CD14-positive monocyte (primary cell): ENCODE measurements around the gene SGCD. TPM values are rescaled to one million over a fixed set of nuclear protein-coding genes. Genes with fewer than 3 reads are reported as not detected.

Experiments
- DNase-seq, 3 donors: peaks; one replicate each; pipeline ENCODE4 v3.0.0-alpha.2; 2011 to 2022
- H2AFZ ChIP-seq: 2 replicates; pipeline ENCODE4 v1.6.0; 2012; ENCODE audit warnings: mild to moderate bottlenecking, low read depth, low read length, inconsistent platforms; ENCODE audit not compliant: insufficient read depth, poor library complexity, severe bottlenecking
- H3K27ac ChIP-seq, 2 donors: 1 replicate in 1 of 2; 2 replicates in 1 of 2; pipeline ENCODE4 v1.5.1; 2012 to 2013; ENCODE audit warnings: low read length in 2 of 2, control low read depth in 1 of 2, inconsistent platforms in 1 of 2, low read depth in 1 of 2, mild to moderate bottlenecking in 1 of 2
- H3K27me3 ChIP-seq, 2 donors: one replicate each; pipeline versions ENCODE4 v1.6.0 to v1.6.1; 2011 to 2013; ENCODE audit warnings: low read length in 2 of 2; ENCODE audit not compliant: control insufficient read depth in 2 of 2, insufficient read depth in 2 of 2
- H3K36me3 ChIP-seq, 2 donors: replicated peaks in 1 of 2; 1 replicate in 1 of 2; 2 replicates in 1 of 2; pipeline versions ENCODE4 v1.5.1 to v1.6.1; 2012 to 2013; ENCODE audit warnings: low read length in 2 of 2, control low read depth in 1 of 2, inconsistent platforms in 1 of 2, mild to moderate bottlenecking in 1 of 2; ENCODE audit not compliant: insufficient read depth in 2 of 2, control insufficient read depth in 1 of 2
- H3K4me1 ChIP-seq, 2 donors: 1 replicate in 1 of 2; 2 replicates in 1 of 2; pipeline versions ENCODE4 v1.5.1 to v1.6.1; 2012 to 2013; ENCODE audit warnings: low read length in 2 of 2, control low read depth in 1 of 2, inconsistent platforms in 1 of 2, mild to moderate bottlenecking in 1 of 2, moderate library complexity in 1 of 2; ENCODE audit not compliant: insufficient read depth in 2 of 2, control insufficient read depth in 1 of 2
- H3K4me2 ChIP-seq: replicated peaks from 2 replicates; pipeline ENCODE3; 2012; ENCODE audit warnings: low read length, moderate library complexity, mild to moderate bottlenecking; ENCODE audit not compliant: poor library complexity, severe bottlenecking; ENCODE audit errors: extremely low read depth
- H3K4me3 ChIP-seq, 3 experiments: fragments of 200-600 bp in 1 of 3; sonication (generic) in 1 of 3; replicated peaks in 1 of 3; 1 replicate in 2 of 3; 2 replicates in 1 of 3; pipeline ENCODE4 v1.5.1; 2011 to 2013; ENCODE audit warnings: low read length in 3 of 3, mild to moderate bottlenecking in 3 of 3, control low read depth in 2 of 3, low read depth in 2 of 3, inconsistent platforms in 1 of 3, moderate library complexity in 1 of 3
- H3K79me2 ChIP-seq: 2 replicates; pipeline ENCODE4 v1.6.0; 2012; ENCODE audit warnings: mild to moderate bottlenecking, control low read depth, inconsistent platforms, low read length, moderate library complexity; ENCODE audit not compliant: insufficient read depth
- H3K9ac ChIP-seq: 2 replicates; pipeline ENCODE4 v1.6.0; 2017; ENCODE audit warnings: low read length, mild to moderate bottlenecking; ENCODE audit not compliant: insufficient read depth, poor library complexity, severe bottlenecking
- H3K9me3 ChIP-seq, 2 donors: replicated peaks in 1 of 2; 1 replicate in 1 of 2; 2 replicates in 1 of 2; pipeline versions ENCODE4 v1.5.1 to v1.6.1; 2012 to 2013; ENCODE audit warnings: low read length in 2 of 2, control low read depth in 1 of 2; ENCODE audit not compliant: control insufficient read depth in 1 of 2, insufficient read depth in 1 of 2
- H4K20me1 ChIP-seq: 2 replicates; pipeline ENCODE4 v1.6.0; 2012; ENCODE audit warnings: mild to moderate bottlenecking, low read length, control low read depth, moderate library complexity; ENCODE audit not compliant: insufficient read depth
- H3K27ac Mint-ChIP-seq, 7 donors: one replicate each; pipeline ENCODE4 v1.8.0; 2020; ENCODE audit warnings: mild to moderate bottlenecking in 7 of 7, mixed read lengths in 7 of 7, moderate library complexity in 6 of 7, inconsistent platforms in 2 of 7
- H3K27me3 Mint-ChIP-seq, 3 donors: one replicate each; pipeline ENCODE4 v1.8.0; 2021 to 2022; ENCODE audit warnings: low read depth in 3 of 3, mild to moderate bottlenecking in 3 of 3, mixed read lengths in 3 of 3, moderate library complexity in 3 of 3, inconsistent platforms in 1 of 3
- H3K36me3 Mint-ChIP-seq, 2 donors: one replicate each; pipeline ENCODE4 v1.8.0; 2020; ENCODE audit warnings: mixed read lengths in 2 of 2, inconsistent platforms in 1 of 2, mild to moderate bottlenecking in 1 of 2
- H3K4me1 Mint-ChIP-seq: one replicate; pipeline ENCODE4 v1.8.0; 2020; ENCODE audit warnings: mild to moderate bottlenecking, mixed read lengths
- H3K4me3 Mint-ChIP-seq, 2 donors: one replicate each; pipeline ENCODE4 v1.8.0; 2020; ENCODE audit warnings: mild to moderate bottlenecking in 2 of 2, mixed read lengths in 2 of 2, moderate library complexity in 1 of 2
- H3K9me3 Mint-ChIP-seq, 7 donors: one replicate each; pipeline ENCODE4 v1.8.0; 2020 to 2022; ENCODE audit warnings: mixed read lengths in 7 of 7, mild to moderate bottlenecking in 6 of 7, moderate library complexity in 6 of 7, inconsistent platforms in 2 of 7
- WGBS: methylation state at CpG from one replicate; pipeline ENCODE4 v1.1.5; 2013; ENCODE audit warnings: missing lambda C conversion rate; ENCODE audit not compliant: insufficient coverage; 5-methylcytosine and 5-hydroxymethylcytosine counted together
- intact Hi-C, 2 donors: fragments of 100-400 bp; cut with micrococcal nuclease; formaldehyde crosslinking; loops; one replicate each; pipeline versions ENCODE4 v1.15.0 to v1.15.1; 2023
- polyA plus RNA-seq, 3 donors: library from polyadenylated mRNA; depleted of rRNA in 1 of 3; unstranded in 2 of 3; stranded (reverse) in 1 of 3; fragments of 300-500 nt in 2 of 3; fragments of >200 nt in 1 of 3; fragmentation: Illumina TruSeq in 2 of 3; gene quantifications; 1 replicate in 2 of 3; 2 replicates in 1 of 3; pipeline ENCODE4 v1.2.3, GENCODE V29; 2012 to 2021
- TF ChIP-seq, protein P1 (sequence below): fragments of 200-600 bp; IDR thresholded peaks from one replicate; pipeline ENCODE4 v1.8.0; 2022; ENCODE audit warnings: antibody characterized with exemption, mild to moderate bottlenecking

SGCD gene
- polyA plus RNA-seq, 3 donors, result not detected

DNA sequence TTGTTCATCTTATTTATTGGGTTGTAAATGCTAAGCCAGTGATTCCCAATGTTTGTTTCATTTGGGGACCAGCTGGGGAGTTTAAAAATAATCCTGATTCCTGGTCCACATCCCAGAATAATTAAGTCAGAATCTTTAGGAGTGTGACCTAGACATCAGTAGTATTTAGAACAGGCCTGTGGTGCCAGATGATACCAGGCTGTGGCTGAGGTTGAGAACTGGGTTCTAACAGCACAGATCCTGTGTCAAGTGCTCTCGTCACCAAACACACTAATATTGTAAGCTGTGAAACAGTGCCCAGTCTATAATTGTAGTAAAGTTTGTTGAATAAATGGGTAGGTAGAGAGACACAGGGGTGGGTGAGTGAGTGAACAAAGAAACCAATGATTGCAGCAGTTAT lies 351.0 kb downstream of the SGCD start:
- H3K36me3 Mint-ChIP-seq, result no peaks in the 10 kb centered on the region
- no peak overlapping the region for H3K27ac Mint-ChIP-seq
- TF ChIP-seq, protein P1, sequence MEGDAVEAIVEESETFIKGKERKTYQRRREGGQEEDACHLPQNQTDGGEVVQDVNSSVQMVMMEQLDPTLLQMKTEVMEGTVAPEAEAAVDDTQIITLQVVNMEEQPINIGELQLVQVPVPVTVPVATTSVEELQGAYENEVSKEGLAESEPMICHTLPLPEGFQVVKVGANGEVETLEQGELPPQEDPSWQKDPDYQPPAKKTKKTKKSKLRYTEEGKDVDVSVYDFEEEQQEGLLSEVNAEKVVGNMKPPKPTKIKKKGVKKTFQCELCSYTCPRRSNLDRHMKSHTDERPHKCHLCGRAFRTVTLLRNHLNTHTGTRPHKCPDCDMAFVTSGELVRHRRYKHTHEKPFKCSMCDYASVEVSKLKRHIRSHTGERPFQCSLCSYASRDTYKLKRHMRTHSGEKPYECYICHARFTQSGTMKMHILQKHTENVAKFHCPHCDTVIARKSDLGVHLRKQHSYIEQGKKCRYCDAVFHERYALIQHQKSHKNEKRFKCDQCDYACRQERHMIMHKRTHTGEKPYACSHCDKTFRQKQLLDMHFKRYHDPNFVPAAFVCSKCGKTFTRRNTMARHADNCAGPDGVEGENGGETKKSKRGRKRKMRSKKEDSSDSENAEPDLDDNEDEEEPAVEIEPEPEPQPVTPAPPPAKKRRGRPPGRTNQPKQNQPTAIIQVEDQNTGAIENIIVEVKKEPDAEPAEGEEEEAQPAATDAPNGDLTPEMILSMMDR, result no peak
- H3K27me3 ChIP-seq, result no peaks in the 10 kb centered on the region
- WGBS, result no CpG with 5 or more reads among the region's 1 CpG
- H3K9me3 ChIP-seq, result no peaks in the 10 kb centered on the region
- H3K27me3 Mint-ChIP-seq, result no peaks in the 10 kb centered on the region
- no peak for DNase-seq
- H3K27ac ChIP-seq, result no peak overlapping the region
- H3K4me3 Mint-ChIP-seq, result no peak overlapping the region
- H2AFZ ChIP-seq, result no peak overlapping the region
- H4K20me1 ChIP-seq, result no peaks in the 10 kb centered on the region
- intact Hi-C loops, result no loop called here
- no peak overlapping the region for H3K4me3 ChIP-seq
- peaks cover 0 to 3% (median 0%) of the 10 kb centered on the region in 7 donors for H3K9me3 Mint-ChIP-seq
- H3K9ac ChIP-seq, result no peak overlapping the region
- H3K79me2 ChIP-seq, result no peaks in the 10 kb centered on the region
- H3K4me1 ChIP-seq, result no peaks in the 10 kb centered on the region
- H3K36me3 ChIP-seq, result no peaks in the 10 kb centered on the region
- H3K4me2 ChIP-seq, result no peak overlapping the region
- H3K4me1 Mint-ChIP-seq, result no peaks in the 10 kb centered on the region

GRCh38 chr5:156678484-156678883 lies 351.5 kb downstream of the SGCD start:
- Mint-ChIP-seq H3K4me3 (no peak overlapping the region), H3K36me3 (no peaks in the 10 kb centered on the region), H3K27me3 (no peaks in the 10 kb centered on the region), H3K27ac (no peak overlapping the region), H3K9me3 (peaks cover 0 to 3% (median 0%) of the 10 kb centered on the region in 7 donors), H3K4me1 (no peaks in the 10 kb centered on the region)
- H3K4me2 ChIP-seq, result no peak overlapping the region
- H3K36me3 ChIP-seq, result no peaks in the 10 kb centered on the region
- TF ChIP-seq, protein P1, result no peak
- intact Hi-C loops, result no loop called here
- H3K79me2 ChIP-seq, result no peaks in the 10 kb centered on the region
- no peak for DNase-seq
- no peak overlapping the region for H3K27ac ChIP-seq
- H3K9ac ChIP-seq, result no peak overlapping the region
- no peaks in the 10 kb centered on the region for H3K4me1 ChIP-seq
- H2AFZ ChIP-seq, result no peak overlapping the region
- no peaks in the 10 kb centered on the region for H3K27me3 ChIP-seq
- no peak overlapping the region for H3K4me3 ChIP-seq
- WGBS, result 100% methylated on average over 1 of the region's 3 CpGs
- H3K9me3 ChIP-seq, result no peaks in the 10 kb centered on the region
- no peaks in the 10 kb centered on the region for H4K20me1 ChIP-seq
